HepG2 (cell line): Measurements from ENCODE around the gene DCTN1. TPM values are rescaled to one million over a fixed set of nuclear protein-coding genes. Genes with fewer than 3 reads are reported as not detected.

Experiments
- BCL6 ChIP-seq: IDR thresholded peaks from 2 replicates; pipeline ENCODE4 v1.6.1; 2016; ENCODE audit warnings: missing genetic modification reagents, missing compliant biosample characterization
- CAMTA2 ChIP-seq: sonication (generic); formaldehyde crosslinking; IDR thresholded peaks from 2 replicates; pipeline ENCODE4 v1.4.0; 2020; ENCODE audit warnings: mild to moderate bottlenecking, missing genetic modification reagents, borderline replicate concordance
- DDIT3 ChIP-seq: sonication (generic); formaldehyde crosslinking; IDR thresholded peaks from 2 replicates; pipeline ENCODE4 v1.4.0; 2020; ENCODE audit warnings: mild to moderate bottlenecking, missing genetic modification reagents
- FOXA3 ChIP-seq: IDR thresholded peaks from 2 replicates; pipeline ENCODE4 v1.6.1; 2016; ENCODE audit warnings: missing genetic modification reagents, missing compliant biosample characterization
- FOXO4 ChIP-seq: sonication (generic); formaldehyde crosslinking; conservative IDR thresholded peaks from 2 replicates; pipeline ENCODE4 v1.8.1; 2023; ENCODE audit warnings: missing genetic modification reagents
- GATAD1 ChIP-seq: IDR thresholded peaks from 2 replicates; pipeline ENCODE4 v1.6.1; 2016; ENCODE audit warnings: missing genetic modification reagents, missing compliant biosample characterization
- HOXA5 ChIP-seq: sonication (generic); formaldehyde crosslinking; IDR thresholded peaks from 2 replicates; pipeline ENCODE4 v1.4.0; 2020; ENCODE audit warnings: missing genetic modification reagents
- NR2C2 ChIP-seq: sonication (generic); formaldehyde crosslinking; IDR thresholded peaks from 2 replicates; pipeline ENCODE4 v1.4.0; 2020; ENCODE audit warnings: missing genetic modification reagents, mild to moderate bottlenecking, moderate library complexity, borderline replicate concordance
- PAF1 ChIP-seq: IDR thresholded peaks from 2 replicates; pipeline ENCODE4 v1.6.1; 2016; ENCODE audit warnings: missing genetic modification reagents, missing compliant biosample characterization
- TFDP1 ChIP-seq: IDR thresholded peaks from 2 replicates; pipeline ENCODE4 v1.6.1; 2016; ENCODE audit warnings: missing compliant biosample characterization, missing genetic modification reagents, borderline replicate concordance
- ZEB1 ChIP-seq: IDR thresholded peaks from 2 replicates; pipeline ENCODE4 v1.6.1; 2012; ENCODE audit warnings: mild to moderate bottlenecking, low read depth, inconsistent platforms; ENCODE audit not compliant: insufficient replicate concordance
- ZFP36L2 ChIP-seq: sonication (generic); formaldehyde crosslinking; IDR thresholded peaks from 2 replicates; pipeline ENCODE4 v1.4.0; 2020; ENCODE audit warnings: missing genetic modification reagents
- ZKSCAN8 ChIP-seq: IDR thresholded peaks from 2 replicates; pipeline ENCODE4 v1.6.1; 2016; ENCODE audit warnings: borderline replicate concordance, missing genetic modification reagents, missing compliant biosample characterization
- ZNF530 ChIP-seq: sonication (generic); formaldehyde crosslinking; IDR thresholded peaks from 2 replicates; pipeline ENCODE4 v1.5.0; 2020; ENCODE audit warnings: low read depth, mild to moderate bottlenecking, missing genetic modification reagents
- polyA plus RNA-seq, 8 experiments: library from polyadenylated mRNA; depleted of rRNA in 3 of 8; stranded (reverse) in 7 of 8; unstranded in 1 of 8; fragments of >200 nt; fragmentation: Illumina TruSeq in 4 of 8; extraction: Trizol in 4 of 8; gene quantifications; 2 replicates each; pipeline versions ENCODE4 v1.2.1 to v1.2.3, GENCODE V29; 2011 to 2016; ENCODE audit warnings: low read depth in 4 of 8, missing spikeins in 1 of 8, mixed read lengths in 1 of 8; ENCODE audit not compliant: insufficient read depth in 1 of 8
- total RNA-seq, 5 experiments: library from RNA; depleted of rRNA; stranded (reverse); fragments of >200 nt; fragmentation: Illumina TruSeq; extraction: Trizol; gene quantifications; 2 replicates each; pipeline ENCODE4 v1.2.3, GENCODE V29; 2016; ENCODE audit warnings: low read depth in 1 of 5
- TF ChIP-seq, protein P1 (sequence below): sonication (generic); formaldehyde crosslinking; IDR thresholded peaks from one replicate; pipeline ENCODE4 v1.5.1; 2020; ENCODE audit warnings: mild to moderate bottlenecking, missing genetic modification reagents; ENCODE audit errors: not compliant biosample characterization
- TF ChIP-seq, protein P2 (sequence below): sonication (generic); formaldehyde crosslinking; IDR thresholded peaks from 2 replicates; pipeline ENCODE4 v1.8.0; 2022; ENCODE audit warnings: missing genetic modification reagents, mild to moderate bottlenecking, inconsistent platforms, borderline replicate concordance

The DCTN1 gene
- total and polyA plus RNA-seq, 2 of the 13 experiments (the other 11 are each of a cell fraction or from before 2014, with no cell fraction given), result 73.2 to 122 TPM

DNA sequence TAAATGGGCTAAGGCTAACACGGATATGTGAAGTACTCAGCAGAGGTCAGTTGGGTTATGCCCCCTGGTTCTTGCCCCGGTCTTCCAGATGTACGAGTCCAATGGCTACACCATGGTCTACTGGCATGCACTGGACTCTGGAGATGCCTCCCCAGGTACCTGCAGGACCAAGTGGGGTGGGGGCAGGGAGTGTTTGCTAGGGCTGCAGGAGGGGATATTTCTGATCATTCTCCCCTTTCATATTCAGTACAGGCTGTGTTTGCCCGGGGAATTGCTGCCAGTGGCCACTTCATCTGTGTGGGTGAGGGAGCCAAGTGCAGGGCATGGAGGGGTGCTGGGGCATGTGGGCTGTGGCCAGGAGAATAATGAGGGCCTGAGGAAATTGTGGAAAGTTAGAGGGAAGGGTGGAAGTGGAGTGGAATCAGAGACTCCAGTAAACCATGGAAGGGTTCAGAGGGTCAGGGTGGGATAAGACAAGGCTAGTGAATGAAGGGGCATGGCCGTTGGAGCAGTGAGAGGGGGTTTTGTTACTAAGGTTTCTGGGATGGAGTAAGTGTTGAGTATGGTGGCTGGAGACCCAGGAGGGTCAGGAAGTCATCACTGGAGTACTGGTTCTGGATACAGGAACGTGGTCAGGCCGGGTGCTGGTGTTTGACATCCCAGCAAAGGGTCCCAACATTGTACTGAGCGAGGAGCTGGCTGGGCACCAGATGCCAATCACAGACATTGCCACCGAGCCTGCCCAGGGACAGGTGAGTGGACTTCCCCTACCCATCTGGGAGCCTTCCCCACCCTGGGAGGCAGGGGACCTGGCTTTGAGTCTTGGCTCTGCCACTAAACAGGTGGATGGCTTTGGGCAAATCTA lies 43.4 kb upstream of the DCTN1 start (continued):
- TF ChIP-seq, protein P1, sequence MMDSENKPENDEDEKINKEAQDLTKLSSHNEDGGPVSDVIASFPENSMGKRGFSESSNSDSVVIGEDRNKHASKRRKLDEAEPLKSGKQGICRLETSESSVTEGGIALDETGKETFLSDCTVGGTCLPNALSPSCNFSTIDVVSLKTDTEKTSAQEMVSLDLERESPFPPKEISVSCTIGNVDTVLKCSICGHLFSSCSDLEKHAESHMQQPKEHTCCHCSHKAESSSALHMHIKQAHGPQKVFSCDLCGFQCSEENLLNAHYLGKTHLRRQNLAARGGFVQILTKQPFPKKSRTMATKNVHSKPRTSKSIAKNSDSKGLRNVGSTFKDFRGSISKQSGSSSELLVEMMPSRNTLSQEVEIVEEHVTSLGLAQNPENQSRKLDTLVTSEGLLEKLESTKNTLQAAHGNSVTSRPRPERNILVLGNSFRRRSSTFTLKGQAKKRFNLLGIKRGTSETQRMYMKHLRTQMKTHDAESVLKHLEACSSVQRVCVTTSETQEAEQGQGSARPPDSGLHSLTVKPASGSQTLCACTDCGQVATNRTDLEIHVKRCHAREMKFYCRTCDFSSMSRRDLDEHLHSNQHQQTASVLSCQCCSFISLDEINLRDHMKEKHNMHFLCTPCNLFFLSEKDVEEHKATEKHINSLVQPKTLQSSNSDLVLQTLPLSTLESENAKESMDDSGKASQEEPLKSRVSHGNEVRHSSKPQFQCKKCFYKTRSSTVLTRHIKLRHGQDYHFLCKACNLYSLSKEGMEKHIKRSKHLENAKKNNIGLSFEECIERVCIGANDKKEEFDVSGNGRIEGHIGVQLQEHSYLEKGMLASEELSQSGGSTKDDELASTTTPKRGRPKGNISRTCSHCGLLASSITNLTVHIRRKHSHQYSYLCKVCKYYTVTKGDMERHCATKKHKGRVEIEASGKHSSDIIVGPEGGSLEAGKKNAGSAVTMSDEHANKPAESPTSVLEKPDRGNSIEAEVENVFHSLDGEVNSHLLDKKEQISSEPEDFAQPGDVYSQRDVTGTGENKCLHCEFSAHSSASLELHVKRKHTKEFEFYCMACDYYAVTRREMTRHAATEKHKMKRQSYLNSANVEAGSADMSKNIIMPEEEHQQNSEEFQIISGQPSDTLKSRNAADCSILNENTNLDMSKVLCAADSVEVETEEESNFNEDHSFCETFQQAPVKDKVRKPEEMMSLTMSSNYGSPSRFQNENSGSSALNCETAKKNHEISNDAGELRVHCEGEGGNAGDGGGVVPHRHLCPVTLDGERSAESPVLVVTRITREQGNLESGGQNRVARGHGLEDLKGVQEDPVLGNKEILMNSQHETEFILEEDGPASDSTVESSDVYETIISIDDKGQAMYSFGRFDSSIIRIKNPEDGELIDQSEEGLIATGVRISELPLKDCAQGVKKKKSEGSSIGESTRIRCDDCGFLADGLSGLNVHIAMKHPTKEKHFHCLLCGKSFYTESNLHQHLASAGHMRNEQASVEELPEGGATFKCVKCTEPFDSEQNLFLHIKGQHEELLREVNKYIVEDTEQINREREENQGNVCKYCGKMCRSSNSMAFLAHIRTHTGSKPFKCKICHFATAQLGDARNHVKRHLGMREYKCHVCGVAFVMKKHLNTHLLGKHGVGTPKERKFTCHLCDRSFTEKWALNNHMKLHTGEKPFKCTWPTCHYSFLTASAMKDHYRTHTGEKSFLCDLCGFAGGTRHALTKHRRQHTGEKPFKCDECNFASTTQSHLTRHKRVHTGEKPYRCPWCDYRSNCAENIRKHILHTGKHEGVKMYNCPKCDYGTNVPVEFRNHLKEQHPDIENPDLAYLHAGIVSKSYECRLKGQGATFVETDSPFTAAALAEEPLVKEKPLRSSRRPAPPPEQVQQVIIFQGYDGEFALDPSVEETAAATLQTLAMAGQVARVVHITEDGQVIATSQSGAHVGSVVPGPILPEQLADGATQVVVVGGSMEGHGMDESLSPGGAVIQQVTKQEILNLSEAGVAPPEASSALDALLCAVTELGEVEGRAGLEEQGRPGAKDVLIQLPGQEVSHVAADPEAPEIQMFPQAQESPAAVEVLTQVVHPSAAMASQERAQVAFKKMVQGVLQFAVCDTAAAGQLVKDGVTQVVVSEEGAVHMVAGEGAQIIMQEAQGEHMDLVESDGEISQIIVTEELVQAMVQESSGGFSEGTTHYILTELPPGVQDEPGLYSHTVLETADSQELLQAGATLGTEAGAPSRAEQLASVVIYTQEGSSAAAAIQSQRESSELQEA (CRISPR knock-in tag), result no peak
- TF ChIP-seq ZKSCAN8 (CRISPR knock-in tag), result no peak
- no peak for TF ChIP-seq FOXA3 (CRISPR knock-in tag)
- TF ChIP-seq, protein P2, sequence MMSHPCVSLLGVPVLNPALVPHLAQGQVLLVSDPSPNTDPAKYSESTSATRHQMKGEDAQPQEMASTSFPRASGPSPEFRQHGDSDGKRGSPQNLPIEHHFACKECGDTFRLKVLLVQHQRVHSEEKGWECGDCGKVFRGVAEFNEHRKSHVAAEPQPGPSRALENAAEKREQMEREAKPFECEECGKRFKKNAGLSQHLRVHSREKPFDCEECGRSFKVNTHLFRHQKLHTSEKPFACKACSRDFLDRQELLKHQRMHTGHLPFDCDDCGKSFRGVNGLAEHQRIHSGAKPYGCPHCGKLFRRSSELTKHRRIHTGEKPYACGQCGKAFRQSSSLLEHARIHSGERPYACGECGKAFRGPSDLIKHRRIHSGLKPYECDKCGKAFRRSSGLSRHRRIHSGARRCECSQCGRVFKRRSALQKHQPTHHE (CRISPR knock-in tag), result no peak
- TF ChIP-seq TFDP1 (CRISPR knock-in tag), result no peak
- no peak for TF ChIP-seq ZEB1
- no peak for TF ChIP-seq BCL6 (CRISPR knock-in tag)
- no peak for TF ChIP-seq GATAD1 (CRISPR knock-in tag)
- no peak for TF ChIP-seq CAMTA2 (CRISPR knock-in tag)
- TF ChIP-seq NR2C2, result no peak
- TF ChIP-seq FOXO4 (CRISPR knock-in tag), result no peak
- peak; percentile 47; the same call in 1 of the 2 replicates for TF ChIP-seq PAF1
- TF ChIP-seq ZNF530 (CRISPR knock-in tag), result no peak
- no peak for TF ChIP-seq ZFP36L2 (CRISPR knock-in tag)
- no peak for TF ChIP-seq DDIT3
- no peak for TF ChIP-seq HOXA5 (CRISPR knock-in tag)
